NCI-H1930 (cell line): ENCODE data around the gene SYCP2.
"Not testable (repeated sequence)": the region's sequence is repeated elsewhere in the genome, so short reads cannot be mapped to it uniquely, and the experiment has no call there.

ENCODE experiments used
- DNase-seq, 2 experiments: peaks; one replicate each; lab custom pipeline; 2025; lab: John Stamatoyannopoulos, UW

Gene SYCP2

DNA sequence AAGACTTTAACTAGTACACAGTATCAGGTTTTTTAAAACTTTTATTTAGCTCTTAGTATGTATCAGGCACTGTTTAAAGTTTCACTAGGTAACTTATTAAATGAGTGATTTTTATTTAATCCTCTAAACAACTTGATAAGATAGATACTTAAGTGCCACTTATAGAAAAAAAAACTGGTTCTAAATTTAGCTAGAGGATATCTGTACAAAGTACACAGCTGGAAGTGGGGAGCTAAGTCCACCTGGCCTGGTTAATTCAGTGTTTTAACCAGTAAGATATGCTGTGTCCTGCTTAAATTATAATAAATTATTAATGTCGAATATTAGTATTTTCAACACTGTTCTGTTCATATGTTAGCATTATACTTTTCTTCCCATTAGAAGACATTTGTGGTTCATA lies 37.5 kb downstream of the SYCP2 start:
- no peak for DNase-seq

DNA sequence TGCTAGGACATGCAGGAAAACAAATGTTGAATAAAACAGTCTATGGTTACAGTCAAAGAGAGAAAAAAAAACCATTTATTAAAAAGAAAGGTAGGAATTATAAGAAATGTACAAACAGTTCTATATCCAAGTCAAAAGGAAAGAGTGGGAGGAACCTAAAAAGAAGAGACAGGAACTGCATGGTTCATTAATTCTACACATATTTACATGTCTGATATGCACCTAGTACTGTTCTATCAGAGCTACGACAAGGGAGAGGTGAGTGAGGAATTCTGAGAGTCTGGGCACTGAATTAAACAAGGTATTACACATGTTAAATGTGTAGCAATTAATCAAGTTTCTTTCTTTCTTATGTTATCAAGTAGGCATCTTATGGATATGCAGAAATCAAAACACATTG lies 41.9 kb downstream of the SYCP2 start:
- no peak for DNase-seq

DNA sequence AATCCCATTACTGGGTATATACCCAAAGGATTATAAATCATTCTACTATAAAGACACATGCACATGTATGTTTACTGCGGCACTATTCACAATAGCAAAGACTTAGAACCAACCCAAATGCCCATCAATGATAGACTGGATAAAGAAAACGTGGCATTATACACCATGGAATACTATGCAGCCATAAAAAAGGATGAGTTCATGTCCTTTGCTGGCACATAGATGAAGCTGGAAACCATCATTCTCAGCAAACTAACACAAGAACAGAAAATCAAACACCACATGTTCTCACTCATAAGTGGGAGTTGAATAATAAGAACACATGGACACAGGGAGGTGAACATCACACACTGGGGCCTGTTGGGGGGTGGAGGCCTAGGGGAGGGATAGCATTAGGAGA lies 43.4 kb downstream of the SYCP2 start:
- not testable (repeated sequence) for DNase-seq

DNA sequence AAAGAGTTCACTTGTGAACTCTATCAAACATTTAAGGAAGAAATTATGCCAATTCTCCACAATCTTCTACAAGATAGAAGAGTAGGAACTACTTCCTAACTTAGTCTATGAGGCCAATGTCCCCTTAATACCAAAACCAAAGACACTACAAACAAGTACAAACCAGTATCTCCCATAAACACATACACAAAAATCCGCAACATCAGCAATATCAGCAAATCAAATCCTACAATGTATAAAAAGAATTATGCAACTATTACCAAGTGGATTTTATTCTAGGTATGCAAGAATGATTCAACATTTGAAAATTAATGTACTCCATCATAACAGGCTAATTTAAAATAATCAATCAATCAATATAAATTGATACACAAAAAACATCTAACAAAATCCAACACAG lies 45.4 kb downstream of the SYCP2 start:
- no peak for DNase-seq

DNA sequence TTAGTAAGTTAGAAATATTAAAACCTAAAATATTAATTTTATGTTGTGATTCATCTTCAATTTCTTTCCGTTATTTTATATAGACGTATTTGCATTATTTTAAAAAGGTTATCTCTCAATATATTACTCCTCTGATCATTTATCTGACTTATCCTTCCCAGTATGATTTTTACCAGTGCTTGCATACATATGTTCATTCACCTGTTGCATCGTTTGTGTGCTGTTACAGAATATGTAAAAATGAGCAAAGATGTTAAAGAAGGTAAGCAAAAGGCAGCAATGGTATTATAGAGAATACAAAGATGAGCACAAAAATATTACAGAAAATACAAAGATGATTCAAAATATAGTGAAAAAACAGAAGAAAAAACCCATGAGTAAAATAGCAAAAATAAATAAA lies 48.9 kb downstream of the SYCP2 start:
- no peak for DNase-seq

DNA sequence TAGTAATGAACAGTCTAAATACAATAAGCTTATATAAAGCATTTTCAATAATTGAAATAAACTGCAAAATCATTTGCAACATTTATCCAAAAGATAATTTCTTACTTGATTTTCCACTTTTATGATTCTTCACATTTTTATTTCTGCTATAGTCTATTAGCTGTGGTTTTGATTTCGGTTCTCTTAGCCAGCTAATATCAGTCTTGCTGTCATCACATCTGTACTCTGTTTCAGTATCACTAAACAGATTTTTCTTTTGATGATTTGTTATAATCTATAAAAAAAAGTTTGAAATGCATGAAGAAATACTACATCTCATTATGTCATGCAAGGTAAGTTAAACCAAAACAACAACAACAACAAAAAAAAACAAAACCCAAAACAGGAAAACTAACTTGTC lies 53.2 kb downstream of the SYCP2 start:
- no peak for DNase-seq

DNA sequence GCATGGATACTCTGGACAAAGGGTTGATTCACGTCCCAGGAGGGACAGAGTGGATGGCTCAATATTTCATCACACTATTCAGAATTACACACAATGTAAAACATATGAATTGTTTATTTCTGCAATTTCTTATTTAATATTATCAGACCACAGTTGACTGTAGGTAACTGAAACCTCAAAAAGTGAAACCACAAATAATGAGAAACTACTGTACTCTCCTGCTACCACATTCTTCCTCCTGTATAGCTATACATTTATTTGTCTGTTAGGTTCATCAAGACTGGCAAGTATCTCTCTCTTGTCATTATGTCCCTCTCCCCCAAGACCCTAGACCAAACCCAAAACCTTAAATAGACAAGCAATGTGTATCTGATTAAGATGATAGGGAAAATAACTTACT lies 60.0 kb downstream of the SYCP2 start:
- DNase-seq: no peak

DNA sequence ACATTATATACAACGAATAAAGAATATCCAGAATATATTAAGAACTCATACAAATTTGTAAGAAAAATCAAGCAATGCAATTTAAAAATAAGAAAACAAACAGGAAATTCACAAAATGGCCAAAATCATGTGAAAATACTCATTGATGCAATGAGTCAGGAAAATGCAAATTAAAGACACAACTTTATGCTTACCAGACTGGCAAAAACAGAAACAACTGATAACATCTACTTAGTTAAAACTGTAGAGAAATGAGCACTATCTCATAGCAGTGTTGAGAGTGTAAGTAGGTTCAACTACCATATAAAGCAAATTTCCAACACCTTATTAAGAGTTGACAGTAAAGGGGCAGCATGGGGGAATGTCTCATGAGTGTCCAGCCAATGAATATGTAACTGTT lies 62.3 kb downstream of the SYCP2 start:
- no peak for DNase-seq

DNA sequence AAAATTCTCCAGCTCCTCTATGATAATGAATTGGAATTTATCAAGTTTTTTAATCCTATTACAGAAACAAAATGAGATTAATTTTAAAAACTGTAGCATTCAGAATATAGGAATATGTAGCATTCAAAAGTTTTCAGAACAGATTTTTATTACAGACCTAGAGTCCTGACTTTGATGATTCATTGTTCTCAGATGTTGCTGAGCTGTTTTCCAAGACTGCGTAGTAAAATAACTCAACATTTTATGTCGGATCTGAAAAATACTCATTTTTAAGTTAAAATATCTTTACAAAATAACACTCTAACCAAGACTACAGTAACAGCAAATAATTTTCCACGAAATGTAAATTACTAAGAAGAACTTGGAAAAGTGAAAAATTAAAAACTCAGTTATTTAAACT lies 67.1 kb downstream of the SYCP2 start:
- no peak for DNase-seq

DNA sequence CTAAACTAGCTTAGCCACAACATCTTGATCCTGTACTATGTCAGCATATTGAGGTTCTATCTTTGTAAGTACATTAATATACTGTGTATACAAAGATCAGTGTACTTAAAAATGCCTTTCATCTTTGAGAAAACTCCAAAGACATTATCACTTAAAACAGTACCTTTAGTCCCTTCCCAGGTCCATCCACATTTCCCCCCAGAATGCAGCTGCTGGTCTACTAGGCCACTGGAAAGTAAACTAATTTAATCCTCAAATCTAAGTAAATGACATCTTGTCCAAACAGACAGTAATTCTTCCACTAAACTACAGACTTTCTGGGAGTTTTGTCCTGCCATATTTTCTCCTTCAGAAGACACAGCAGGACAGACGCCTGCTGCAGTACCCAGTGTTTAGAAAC lies 68.7 kb downstream of the SYCP2 start:
- DNase-seq: no peak

DNA sequence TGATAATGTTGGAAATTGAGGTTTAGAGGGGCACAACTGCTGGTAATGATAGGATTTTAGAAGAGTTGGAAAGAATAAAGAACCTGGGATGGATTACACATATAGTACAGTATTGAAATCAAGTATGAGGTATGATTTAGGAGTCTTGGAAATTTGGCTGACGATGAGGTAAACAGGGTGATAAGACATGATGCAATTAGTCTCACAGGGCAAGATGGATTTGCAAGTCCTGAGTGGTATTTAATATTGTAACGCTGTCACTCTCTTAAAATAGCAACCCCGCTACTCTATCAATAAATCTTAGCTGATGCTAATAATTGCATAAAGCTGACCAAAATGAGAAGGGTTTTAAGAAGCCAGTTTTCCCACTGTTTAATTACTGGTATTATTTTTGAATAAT lies 70.4 kb downstream of the SYCP2 start:
- DNase-seq: no peak

DNA sequence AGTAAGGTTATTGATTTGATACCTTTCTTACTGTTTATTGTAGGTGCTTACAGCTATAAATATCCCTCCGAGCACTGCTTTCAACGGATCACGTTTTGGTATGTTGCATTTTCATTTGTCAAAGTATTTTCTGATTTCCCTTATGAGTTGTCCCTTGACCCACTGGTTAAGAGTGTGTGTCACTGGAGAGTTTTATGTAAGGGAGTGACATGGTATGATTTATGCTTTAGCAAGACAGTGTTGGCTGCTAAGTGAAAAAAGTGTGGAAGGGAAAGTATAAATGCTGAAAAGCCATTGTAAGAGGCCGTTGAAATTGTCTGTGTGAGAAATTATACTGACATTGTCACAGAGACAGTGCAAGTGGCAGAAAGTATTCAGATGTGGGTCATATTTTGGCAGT lies 72.0 kb downstream of the SYCP2 start:
- DNase-seq: no peak

DNA sequence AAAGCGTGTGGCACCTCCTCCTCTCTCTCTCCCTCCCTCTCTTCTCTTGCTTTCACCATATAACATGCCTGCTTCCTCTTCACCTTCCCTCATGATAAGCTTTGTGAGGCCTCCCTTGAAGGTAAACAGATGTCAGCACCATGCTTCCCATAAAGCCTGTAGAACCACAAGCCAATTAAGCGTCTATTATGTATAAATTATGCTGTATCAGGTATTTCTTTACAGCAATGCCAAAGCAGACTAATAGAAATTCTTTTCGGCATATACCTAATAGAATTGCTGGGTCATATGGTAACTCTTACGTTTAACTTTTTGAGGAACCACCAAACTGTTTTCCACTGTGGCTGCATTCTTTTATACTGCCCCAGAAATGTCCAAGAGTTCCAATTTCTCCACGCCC lies 75.0 kb downstream of the SYCP2 start:
- no peak for DNase-seq

DNA sequence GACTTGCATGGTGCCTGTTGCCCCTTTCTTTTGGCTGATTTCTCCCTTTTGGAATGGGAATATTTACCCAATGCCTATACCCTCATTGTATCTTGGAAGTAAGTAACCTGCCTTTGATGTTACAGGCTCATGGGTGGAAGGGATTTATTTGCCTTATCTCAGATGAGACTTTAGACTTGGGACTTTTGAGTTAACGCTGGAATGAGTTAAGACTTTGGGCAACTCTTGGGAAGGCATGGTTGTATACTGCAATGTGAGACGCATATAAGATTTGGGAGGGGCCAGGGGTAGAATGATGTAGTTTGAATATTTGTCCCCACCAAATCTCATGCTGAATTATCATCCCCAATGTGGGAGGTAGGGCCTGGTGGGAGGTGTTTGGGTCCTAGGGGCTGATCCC lies 75.5 kb downstream of the SYCP2 start:
- DNase-seq: no peak

DNA sequence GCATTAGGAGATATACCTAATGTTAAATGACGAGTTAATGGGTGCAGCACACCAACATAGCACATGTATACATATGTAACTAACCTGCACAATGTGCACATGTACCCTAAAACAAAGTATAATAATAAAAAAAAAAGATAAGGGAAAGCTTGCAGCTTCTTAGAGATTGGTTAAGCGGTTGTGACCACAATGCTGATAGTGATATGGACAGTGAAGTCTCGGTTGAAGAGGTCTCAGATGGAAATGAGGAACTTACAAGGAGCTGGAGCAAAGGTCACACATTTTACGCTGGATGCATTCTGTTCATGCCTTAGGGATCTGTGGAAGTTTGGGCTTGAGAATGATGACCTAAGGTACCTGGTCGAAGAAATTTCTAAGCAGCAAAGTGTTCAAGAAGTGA lies 76.5 kb downstream of the SYCP2 start:
- DNase-seq: not testable (repeated sequence)

DNA sequence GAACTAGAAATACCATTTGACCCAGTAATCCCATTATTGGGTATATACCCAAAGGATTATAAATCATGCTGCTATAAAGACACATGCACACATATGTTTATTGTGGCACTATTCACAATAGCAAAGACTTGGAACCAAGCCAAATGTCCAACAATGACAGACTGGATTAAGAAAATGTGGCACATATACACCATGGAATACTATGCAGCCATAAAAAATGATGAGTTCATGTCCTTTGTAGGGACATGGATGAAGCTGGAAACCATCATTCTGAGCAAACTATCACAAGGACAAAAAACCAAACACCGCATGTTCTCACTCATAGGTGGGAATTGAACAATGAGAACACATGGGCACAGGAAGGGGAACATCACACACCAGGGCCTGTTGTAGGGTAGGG lies 76.9 kb downstream of the SYCP2 start:
- not testable (repeated sequence) for DNase-seq

DNA sequence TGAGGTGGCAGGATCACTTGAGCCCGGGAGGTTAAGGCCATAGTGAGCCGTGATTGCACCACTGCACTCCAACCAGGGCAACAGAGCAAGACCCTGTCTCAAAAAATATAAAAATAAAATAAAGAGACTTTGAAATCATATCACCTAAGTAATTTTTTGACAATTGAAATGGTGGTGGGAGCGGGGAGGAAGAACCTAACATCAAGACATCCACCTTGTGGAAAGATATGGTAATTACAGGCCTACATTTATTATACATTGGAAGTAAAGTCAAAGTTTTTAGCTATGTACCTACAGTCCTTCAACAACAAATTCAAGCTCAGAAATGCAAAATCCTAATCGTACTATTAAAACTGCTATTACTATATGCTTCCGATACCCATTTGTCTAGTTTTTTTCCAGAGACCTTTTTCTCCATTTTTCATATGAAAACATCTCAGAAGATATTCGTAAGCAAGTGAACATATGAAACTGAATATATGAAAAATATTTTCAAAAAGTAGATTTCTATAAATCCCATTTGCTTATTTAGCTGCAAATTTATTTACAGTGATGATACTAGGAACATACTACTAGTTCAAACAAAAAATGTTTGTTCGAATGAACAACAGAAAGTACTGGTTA lies 83.3 kb downstream of the SYCP2 start:
- peak in 1 of 2 experiments; percentile 9 for DNase-seq

DNA sequence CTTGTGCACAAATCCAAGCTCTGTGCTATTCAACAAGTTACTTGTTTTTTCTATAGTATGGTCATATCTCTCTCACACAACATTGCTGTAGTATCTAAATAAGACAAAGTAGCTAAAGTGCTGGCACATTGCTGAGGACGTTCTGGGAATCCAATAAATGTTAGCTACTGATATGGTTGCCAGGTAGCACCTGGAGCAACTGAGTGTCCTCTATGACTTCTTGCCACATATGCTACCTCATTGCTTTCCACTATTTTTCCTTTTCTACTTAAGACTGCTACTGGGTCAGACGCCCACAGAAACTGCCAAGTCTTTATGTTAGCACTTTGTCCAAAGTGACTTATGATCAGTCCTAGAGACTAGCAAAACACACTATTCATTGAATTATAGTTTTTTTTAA lies 85.3 kb downstream of the SYCP2 start:
- DNase-seq: no peak

DNA sequence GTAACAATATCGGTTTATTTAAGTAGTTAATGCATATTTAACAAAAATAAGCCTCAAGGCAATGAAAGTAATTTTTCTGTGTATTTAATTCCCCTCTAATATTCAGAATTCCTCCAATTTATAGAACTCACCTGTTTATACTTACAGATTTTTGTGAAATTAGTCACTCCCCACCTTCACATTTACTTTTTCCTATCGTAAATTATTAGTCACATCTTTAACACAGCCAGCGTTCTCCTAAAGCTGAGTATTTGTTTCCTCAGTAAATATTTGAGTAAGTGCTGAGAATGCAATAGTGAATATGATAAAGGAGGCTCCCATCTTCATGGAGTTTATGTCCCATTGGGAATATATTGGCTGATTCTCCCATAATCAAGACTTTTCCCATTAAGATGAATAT lies 88.0 kb downstream of the SYCP2 start:
- DNase-seq: no peak

DNA sequence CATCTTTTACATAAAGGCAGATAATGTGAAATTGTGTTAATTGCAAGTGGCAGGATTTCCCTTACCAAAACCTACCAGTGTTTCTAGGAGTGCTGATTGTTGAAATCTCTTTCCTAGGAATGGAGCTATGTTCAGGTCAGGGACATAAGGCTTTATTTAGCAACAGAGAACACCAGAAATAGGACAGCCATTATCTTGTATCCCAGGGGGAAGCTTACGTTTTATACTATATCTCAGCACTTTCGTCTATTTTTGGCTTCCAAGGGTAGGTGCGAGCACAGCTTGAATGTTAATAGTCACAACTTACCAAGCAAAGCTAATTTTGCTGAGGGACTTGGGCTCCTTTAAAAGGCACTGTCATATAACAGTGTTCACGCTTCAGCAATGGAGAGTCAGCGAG lies 94.0 kb downstream of the SYCP2 start:
- no peak for DNase-seq

DNA sequence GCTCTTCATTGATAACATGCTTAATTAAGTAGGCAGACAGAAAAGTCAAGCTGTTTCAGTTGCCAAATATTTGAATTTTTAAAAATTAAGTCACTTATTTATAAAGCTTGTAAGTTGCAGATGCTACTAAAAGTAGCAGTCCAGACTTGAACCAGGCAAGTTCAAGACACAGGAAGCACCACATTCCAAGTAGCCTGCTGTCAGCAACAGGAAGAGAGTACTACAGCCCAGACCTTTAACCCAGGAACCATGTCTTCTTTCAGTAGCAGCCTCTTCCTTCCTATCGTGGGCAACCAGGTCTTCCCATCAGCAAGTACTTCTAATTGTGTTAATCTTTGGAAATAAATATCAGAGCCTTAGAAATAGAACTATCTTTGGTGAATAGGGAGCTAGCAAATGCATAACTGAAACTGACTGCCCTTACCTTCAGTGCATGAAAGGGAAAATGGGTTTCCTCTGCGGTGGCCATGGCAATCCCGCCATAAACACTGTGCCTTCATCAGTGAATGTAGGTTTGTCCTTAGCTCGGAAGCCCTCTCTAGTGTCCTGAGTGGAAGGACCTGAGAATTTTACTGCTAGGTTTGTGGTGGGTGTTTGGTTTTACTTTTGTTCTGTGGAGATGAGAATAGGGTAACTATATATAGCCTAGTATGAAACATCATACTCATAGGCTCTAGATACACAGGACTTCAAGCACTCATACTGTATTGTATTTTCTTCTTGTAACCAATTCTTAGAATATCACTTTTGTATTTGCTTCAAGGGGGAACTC lies 95.6 kb downstream of the SYCP2 start:
- DNase-seq: no peak

DNA sequence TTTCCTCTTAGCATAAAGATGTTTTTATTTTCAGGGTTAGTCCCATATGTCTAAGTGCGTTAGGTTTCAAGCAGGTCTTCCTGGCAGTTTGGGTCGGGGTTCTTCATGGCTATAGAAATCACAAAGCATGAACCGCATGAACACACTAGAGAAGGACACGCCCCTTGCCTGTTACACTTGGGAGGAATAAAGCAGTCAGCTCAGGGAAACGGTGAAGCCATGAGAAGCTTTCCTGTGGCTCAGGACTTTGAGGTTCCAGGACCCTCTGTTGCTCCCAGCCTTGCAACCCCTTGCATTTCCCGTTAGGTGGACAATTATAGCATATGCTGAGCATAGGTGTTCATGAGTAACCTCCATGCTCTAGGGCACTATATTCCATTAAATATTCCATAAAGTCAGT lies 96.7 kb downstream of the SYCP2 start:
- DNase-seq: no peak

DNA sequence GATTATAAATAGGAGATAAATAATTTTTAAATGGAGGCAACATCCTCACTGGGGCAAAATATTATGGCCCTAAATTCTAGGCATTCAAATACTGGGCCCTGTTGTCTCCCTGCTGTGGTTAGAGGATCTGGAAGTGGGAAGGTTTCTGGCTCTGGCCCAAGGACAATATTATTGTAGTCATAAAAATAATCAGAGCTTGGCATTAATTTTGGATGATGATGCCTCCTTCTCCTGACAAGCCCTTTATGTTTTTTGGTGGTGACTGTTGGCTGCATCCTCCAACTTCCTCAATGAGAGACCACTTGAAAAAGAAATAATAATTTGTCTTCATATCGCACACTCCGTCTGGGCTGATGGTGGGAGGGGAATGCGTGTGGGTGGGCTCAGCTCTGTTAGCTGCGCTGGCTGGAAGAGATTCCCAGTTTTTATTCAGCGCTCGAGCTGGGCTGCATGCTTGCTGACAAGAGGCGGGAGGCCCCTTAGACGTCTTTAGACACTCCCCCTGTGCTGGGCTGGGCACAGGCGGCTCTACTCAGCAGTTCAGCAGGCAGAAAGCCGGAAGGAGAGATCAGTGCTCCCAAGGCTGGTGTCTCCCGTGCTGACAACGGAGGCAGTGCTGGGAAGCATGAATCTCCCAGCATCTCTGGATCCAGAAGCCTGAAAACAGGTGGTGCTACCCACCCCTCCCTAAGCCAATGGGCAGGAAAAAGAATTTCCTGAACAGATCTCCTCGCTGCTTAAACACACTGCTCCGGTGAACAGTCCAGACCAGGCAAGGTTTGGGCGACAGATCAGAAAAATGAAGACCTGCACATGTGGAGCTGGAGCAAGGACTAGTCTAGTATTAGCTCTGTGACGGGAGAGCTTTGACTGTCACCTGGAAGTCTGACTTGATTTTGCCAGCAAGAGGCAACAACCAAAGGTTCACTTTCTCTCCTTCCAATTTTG lies 97.7 kb downstream of the SYCP2 start:
- DNase-seq: no peak
